ENCODE results near the gene CCDC66. TPM values are rescaled to one million over a fixed set of nuclear protein-coding genes. Genes with fewer than 3 reads are reported as not detected.

CCDC66 gene
- total and polyA plus RNA-seq, 2 donors (not counting 1 experiment from before 2014, with no cell fraction given), result 12.3 to 53.7 TPM

DNA sequence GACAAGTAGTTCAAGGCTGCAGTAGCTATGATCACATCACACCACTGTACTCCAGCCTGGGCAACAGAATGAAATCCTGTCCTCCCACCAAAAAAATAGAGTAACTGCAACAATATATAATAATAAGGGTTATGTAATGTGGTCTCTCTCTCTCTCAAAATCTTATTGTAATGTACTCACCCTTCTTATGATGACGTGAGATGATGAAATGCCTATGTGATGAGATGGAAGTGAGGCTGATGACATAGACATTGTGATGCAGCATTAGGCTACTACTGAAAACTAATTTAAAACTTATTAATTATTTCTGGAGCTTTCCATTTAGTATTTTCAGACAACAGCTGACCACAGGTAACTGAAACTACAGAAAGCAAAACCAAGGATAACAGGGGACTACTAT lies 98.7 kb downstream of the CCDC66 start:
- Histone ChIP-seq H3K4me1 (ENCODE audit: control insufficient read depth in 2 of 2, insufficient read depth in 2 of 2, low read length in 2 of 2) (no peaks in the 10 kb centered on the region), H3K27ac (ENCODE audit: low read length in 2 of 2) (no peak overlapping the region), H2AFZ (ENCODE audit: insufficient read depth, low read depth, low read length, poor library complexity, severe bottlenecking) (no peak overlapping the region), H3K79me2 (ENCODE audit: control insufficient read depth, insufficient read depth, low read length) (peaks cover 83% of the 10 kb centered on the region), H3K27me3 (replicated peaks in 1 of 4; ENCODE audit: control extremely low read depth in 1 of 4, control insufficient read depth in 3 of 4, insufficient read depth in 4 of 4, low read length in 3 of 4) (no peaks in the 10 kb centered on the region), H3K4me2 (replicated peaks; ENCODE audit: low read depth, low read length, poor library complexity, severe bottlenecking) (no peak overlapping the region), H3K9me3 (ENCODE audit: control extremely low read depth in 1 of 3, control insufficient read depth in 2 of 3, insufficient read depth in 1 of 3, low read length in 2 of 3) (peaks cover 1 to 10% (median 2%) of the 10 kb centered on the region in 3 donors), H3K4me3 (ENCODE audit: control extremely low read depth in 1 of 5, extremely low read depth in 1 of 5, insufficient read depth in 1 of 5, low read depth in 2 of 5, low read length in 4 of 5) (no peak overlapping the region), H3K9ac (ENCODE audit: low read length) (no peak overlapping the region), H4K20me1 (ENCODE audit: control insufficient read depth, insufficient read depth, low read length, poor library complexity, severe bottlenecking) (peaks cover 55% of the 10 kb centered on the region), H3K36me3 (replicated peaks in 1 of 2; ENCODE audit: control extremely low read depth in 1 of 2, control insufficient read depth in 1 of 2, extremely low read depth in 1 of 2, insufficient read depth in 2 of 2, low read length in 1 of 2) (peaks cover 12 to 87% of the 10 kb centered on the region in 2 experiments)
- H3K4me1 Mint-ChIP-seq, result peaks cover 3% of the 10 kb centered on the region
- no peak overlapping the region for H3K4me3 Mint-ChIP-seq
- no peak for ATAC-seq (ENCODE audit: low read depth)
- no peaks in the 10 kb centered on the region for H3K27me3 Mint-ChIP-seq
- DNase-seq, result no peak
- ChIA-PET POLR2A (no interaction called here), CTCF (interaction anchor here (1.3 kb wide), 1 partner anchor 333 kb away, joined by 5 read pairs; no protein-coding TSS in a partner anchor)
- no CpG with 5 or more reads among the region's 1 CpG for WGBS (ENCODE audit: insufficient coverage)
- TF ChIP-seq EZH2 (IDR thresholded peaks at IDR 0.05; ENCODE audit: borderline replicate concordance, insufficient read depth, low read depth, low read length, poor library complexity, severe bottlenecking), result no peak
- TF ChIP-seq, protein P1, sequence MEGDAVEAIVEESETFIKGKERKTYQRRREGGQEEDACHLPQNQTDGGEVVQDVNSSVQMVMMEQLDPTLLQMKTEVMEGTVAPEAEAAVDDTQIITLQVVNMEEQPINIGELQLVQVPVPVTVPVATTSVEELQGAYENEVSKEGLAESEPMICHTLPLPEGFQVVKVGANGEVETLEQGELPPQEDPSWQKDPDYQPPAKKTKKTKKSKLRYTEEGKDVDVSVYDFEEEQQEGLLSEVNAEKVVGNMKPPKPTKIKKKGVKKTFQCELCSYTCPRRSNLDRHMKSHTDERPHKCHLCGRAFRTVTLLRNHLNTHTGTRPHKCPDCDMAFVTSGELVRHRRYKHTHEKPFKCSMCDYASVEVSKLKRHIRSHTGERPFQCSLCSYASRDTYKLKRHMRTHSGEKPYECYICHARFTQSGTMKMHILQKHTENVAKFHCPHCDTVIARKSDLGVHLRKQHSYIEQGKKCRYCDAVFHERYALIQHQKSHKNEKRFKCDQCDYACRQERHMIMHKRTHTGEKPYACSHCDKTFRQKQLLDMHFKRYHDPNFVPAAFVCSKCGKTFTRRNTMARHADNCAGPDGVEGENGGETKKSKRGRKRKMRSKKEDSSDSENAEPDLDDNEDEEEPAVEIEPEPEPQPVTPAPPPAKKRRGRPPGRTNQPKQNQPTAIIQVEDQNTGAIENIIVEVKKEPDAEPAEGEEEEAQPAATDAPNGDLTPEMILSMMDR (IDR thresholded peaks at IDR 0.05), result no peak
- no peak overlapping the region for H3K27ac Mint-ChIP-seq
- intact Hi-C loops (cut with micrococcal nuclease), result no loop called here
- H3K9me3 Mint-ChIP-seq (ENCODE audit: insufficient read depth), result no peaks in the 10 kb centered on the region

DNA sequence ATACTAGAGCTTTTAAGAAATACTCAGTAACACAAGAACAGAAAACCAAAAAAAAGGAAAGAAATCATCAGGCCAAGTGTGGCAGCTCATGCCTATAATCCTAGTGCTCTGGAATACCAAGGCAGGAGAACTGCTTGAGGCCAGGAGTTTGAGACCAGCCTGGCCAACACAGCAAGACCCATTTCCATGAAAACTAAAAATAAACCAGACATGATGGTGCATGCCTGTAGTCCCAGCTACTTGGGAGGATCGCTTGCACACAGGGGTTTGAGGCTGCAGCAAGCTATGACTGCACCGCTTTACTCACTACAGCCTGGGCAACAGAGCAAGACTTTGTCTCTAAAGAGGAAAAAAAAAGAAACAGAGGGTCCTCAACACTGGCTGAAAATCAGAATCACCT lies 107.8 kb downstream of the CCDC66 start:
- Mint-ChIP-seq H3K4me1 (no peaks in the 10 kb centered on the region), H3K27ac (peak overlapping the region; percentile 10), H3K27me3 (no peaks in the 10 kb centered on the region), H3K4me3 (no peak overlapping the region), H3K9me3 (ENCODE audit: insufficient read depth) (no peaks in the 10 kb centered on the region)
- WGBS (ENCODE audit: insufficient coverage), result 100% methylated on average over 2 of the region's 2 CpGs
- CTCF ChIA-PET, result no interaction called here
- ATAC-seq (ENCODE audit: low read depth) (no peak), DNase-seq (no peak)
- Histone ChIP-seq H3K79me2 (ENCODE audit: control insufficient read depth, insufficient read depth, low read length) (peaks cover 50% of the 10 kb centered on the region), H3K4me2 (replicated peaks; ENCODE audit: low read depth, low read length, poor library complexity, severe bottlenecking) (no peak overlapping the region), H2AFZ (ENCODE audit: insufficient read depth, low read depth, low read length, poor library complexity, severe bottlenecking) (no peak overlapping the region), H3K36me3 (replicated peaks in 1 of 2; ENCODE audit: control extremely low read depth in 1 of 2, control insufficient read depth in 1 of 2, extremely low read depth in 1 of 2, insufficient read depth in 2 of 2, low read length in 1 of 2) (peaks cover 7 to 79% of the 10 kb centered on the region in 2 experiments), H3K27me3 (replicated peaks in 1 of 4; ENCODE audit: control extremely low read depth in 1 of 4, control insufficient read depth in 3 of 4, insufficient read depth in 4 of 4, low read length in 3 of 4) (no peaks in the 10 kb centered on the region), H3K4me3 (ENCODE audit: control extremely low read depth in 1 of 5, extremely low read depth in 1 of 5, insufficient read depth in 1 of 5, low read depth in 2 of 5, low read length in 4 of 5) (no peak overlapping the region), H3K27ac (ENCODE audit: low read length in 2 of 2) (no peak overlapping the region), H4K20me1 (ENCODE audit: control insufficient read depth, insufficient read depth, low read length, poor library complexity, severe bottlenecking) (peaks cover 9% of the 10 kb centered on the region), H3K4me1 (ENCODE audit: control insufficient read depth in 2 of 2, insufficient read depth in 2 of 2, low read length in 2 of 2) (no peaks in the 10 kb centered on the region), H3K9ac (ENCODE audit: low read length) (no peak overlapping the region), H3K9me3 (ENCODE audit: control extremely low read depth in 1 of 3, control insufficient read depth in 2 of 3, insufficient read depth in 1 of 3, low read length in 2 of 3) (no peaks in the 10 kb centered on the region)
- TF ChIP-seq EZH2 (IDR thresholded peaks at IDR 0.05; ENCODE audit: borderline replicate concordance, insufficient read depth, low read depth, low read length, poor library complexity, severe bottlenecking), result no peak
- TF ChIP-seq, protein P1 (IDR thresholded peaks at IDR 0.05), result no peak
- POLR2A ChIA-PET, result no interaction called here
- intact Hi-C loops (cut with micrococcal nuclease), result no loop called here
